Astrocyte (in vitro differentiated cells and primary cell): ENCODE data around the gene COPRS.
"Not testable (repeated sequence)": the region's sequence is repeated elsewhere in the genome, so short reads cannot be mapped to it uniquely, and the experiment has no call there.

Experiments used
- EZH2 ChIP-seq: IDR thresholded peaks from 2 replicates; pipeline ENCODE4 v1.6.1; 2012; ENCODE audit warnings: mild to moderate bottlenecking, low read length, inconsistent platforms; ENCODE audit not compliant: insufficient read depth
- TF ChIP-seq, protein P1 (sequence below): IDR thresholded peaks from 2 replicates; pipeline ENCODE4 v1.5.1; 2011; ENCODE audit warnings: low read depth, mild to moderate bottlenecking, inconsistent platforms, low read length, moderate library complexity; ENCODE audit not compliant: insufficient read depth

DNA sequence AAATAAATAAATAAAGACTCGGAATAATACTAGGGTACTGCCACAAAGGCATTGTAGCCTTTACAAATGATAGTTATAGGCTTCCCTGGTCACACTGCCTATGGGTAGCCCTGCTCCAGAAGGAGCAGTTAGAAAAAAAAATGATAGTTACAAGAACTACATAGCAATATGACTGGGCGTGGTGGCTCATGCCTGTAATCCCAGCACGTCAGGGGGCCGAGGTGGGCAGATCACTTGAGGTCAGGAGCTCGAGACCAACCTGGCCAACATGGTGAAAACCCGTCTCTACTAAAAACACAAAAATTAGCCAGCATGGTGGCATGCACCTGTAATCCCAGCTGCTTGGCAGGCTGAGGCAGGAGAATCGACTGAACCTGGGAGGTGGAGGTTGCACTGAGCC, 40.2 kb downstream of the COPRS start:
- TF ChIP-seq, protein P1, sequence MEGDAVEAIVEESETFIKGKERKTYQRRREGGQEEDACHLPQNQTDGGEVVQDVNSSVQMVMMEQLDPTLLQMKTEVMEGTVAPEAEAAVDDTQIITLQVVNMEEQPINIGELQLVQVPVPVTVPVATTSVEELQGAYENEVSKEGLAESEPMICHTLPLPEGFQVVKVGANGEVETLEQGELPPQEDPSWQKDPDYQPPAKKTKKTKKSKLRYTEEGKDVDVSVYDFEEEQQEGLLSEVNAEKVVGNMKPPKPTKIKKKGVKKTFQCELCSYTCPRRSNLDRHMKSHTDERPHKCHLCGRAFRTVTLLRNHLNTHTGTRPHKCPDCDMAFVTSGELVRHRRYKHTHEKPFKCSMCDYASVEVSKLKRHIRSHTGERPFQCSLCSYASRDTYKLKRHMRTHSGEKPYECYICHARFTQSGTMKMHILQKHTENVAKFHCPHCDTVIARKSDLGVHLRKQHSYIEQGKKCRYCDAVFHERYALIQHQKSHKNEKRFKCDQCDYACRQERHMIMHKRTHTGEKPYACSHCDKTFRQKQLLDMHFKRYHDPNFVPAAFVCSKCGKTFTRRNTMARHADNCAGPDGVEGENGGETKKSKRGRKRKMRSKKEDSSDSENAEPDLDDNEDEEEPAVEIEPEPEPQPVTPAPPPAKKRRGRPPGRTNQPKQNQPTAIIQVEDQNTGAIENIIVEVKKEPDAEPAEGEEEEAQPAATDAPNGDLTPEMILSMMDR: not testable (repeated sequence)
- TF ChIP-seq EZH2: not testable (repeated sequence)
